Right atrium auricular region (tissue), 2 donors: ENCODE measurements around the gene CHST15. TPM values are rescaled to one million over a fixed set of nuclear protein-coding genes. Genes with fewer than 3 reads are reported as not detected.
"Not testable (repeated sequence)": the region's sequence is repeated elsewhere in the genome, so short reads cannot be mapped to it uniquely, and the experiment has no call there.

Source experiments
- DNase-seq: peaks from one replicate; pipeline ENCODE4 v3.0.0-alpha.2; 2019; ENCODE audit warnings: low spot score
- H3K27ac ChIP-seq, 2 donors: fragments of 200-600 bp; sonication (generic); 1 replicate in 1 of 2; 2 replicates in 1 of 2; pipeline ENCODE4 v1.5.1; 2016 to 2019
- H3K27me3 ChIP-seq, 2 donors: fragments of 200-600 bp; sonication (generic); one replicate each; pipeline versions ENCODE4 v1.5.1 to v1.6.0; 2017 to 2019
- H3K36me3 ChIP-seq: fragments of 200-600 bp; sonication (generic); one replicate; pipeline ENCODE4 v1.5.1; 2016
- H3K4me1 ChIP-seq, 2 donors: fragments of 200-600 bp; sonication (generic); one replicate each; pipeline versions ENCODE4 v1.5.1 to v1.6.0; 2017 to 2019
- H3K4me3 ChIP-seq, 2 donors: fragments of 200-600 bp; sonication (generic); 1 replicate in 1 of 2; 2 replicates in 1 of 2; pipeline ENCODE4 v1.5.1; 2017 to 2019; ENCODE audit warnings: mild to moderate bottlenecking in 1 of 2, moderate library complexity in 1 of 2
- H3K9me3 ChIP-seq, 2 donors: fragments of 200-600 bp; sonication (generic); one replicate each; pipeline ENCODE4 v1.5.1; 2019
- total RNA-seq, 2 donors: library from RNA; depleted of rRNA; stranded (reverse); fragments of >200 nt; gene quantifications; one replicate each; pipeline ENCODE4 v1.1.0, GENCODE V29; 2016
- TF ChIP-seq, protein P1 (sequence below), 2 donors: fragments of 200-600 bp; sonication (generic); IDR thresholded peaks; one replicate each; pipeline ENCODE4 v1.5.1; 2019; ENCODE audit warnings: antibody characterized with exemption in 2 of 2

CHST15 gene
- total RNA-seq, 2 donors from 2014 or later: 7.0 to 14.2 TPM

DNA sequence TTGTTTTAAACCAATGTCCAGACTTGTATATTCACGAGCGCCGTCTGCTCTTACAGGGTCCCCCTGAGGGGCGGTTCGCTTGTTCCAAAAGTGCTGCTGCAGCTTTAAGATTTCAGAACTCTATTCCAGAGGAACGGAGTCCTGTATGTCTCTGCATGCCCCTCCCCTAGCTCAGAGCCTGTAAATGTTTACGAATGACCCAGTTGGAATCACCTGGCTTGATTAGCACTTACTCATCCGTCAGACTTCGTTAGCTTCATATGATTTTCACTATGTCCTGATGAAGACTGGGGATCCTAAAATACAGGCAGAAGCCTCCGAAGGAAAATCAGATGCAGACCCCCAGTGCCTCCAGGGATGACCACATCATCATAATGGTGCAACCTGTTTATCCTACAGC lies 4.5 kb upstream of the CHST15 start:
- no peaks in the 10 kb centered on the region for H3K36me3 ChIP-seq
- no peaks in the 10 kb centered on the region for H3K27me3 ChIP-seq
- no peak overlapping the region for H3K4me3 ChIP-seq
- TF ChIP-seq, protein P1, sequence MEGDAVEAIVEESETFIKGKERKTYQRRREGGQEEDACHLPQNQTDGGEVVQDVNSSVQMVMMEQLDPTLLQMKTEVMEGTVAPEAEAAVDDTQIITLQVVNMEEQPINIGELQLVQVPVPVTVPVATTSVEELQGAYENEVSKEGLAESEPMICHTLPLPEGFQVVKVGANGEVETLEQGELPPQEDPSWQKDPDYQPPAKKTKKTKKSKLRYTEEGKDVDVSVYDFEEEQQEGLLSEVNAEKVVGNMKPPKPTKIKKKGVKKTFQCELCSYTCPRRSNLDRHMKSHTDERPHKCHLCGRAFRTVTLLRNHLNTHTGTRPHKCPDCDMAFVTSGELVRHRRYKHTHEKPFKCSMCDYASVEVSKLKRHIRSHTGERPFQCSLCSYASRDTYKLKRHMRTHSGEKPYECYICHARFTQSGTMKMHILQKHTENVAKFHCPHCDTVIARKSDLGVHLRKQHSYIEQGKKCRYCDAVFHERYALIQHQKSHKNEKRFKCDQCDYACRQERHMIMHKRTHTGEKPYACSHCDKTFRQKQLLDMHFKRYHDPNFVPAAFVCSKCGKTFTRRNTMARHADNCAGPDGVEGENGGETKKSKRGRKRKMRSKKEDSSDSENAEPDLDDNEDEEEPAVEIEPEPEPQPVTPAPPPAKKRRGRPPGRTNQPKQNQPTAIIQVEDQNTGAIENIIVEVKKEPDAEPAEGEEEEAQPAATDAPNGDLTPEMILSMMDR (IDR thresholded peaks at IDR 0.05): no peak
- no peak overlapping the region for H3K27ac ChIP-seq
- DNase-seq: no peak
- H3K9me3 ChIP-seq: peaks cover 0 to 16% of the 10 kb centered on the region in 2 donors
- H3K4me1 ChIP-seq: peaks cover 0 to 11% of the 10 kb centered on the region in 2 donors

DNA sequence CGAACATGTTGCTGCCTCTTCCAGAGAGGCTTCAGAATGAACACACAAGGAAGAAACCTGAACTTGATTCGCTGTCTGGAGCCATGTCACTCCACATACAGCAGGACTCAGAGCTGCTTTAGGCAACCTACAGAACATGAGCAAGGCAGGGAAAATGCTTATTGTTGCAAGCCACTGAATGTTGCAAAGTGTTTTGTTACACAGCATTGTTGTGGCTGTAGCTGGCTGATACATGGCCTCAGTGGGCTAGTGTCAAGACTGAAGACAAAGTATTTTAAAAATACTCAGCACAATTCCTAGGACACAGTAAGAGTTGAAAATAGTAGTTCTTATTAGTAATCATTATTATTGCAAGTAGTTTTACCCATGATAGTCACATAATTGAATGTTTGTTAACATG lies 3.1 kb upstream of the CHST15 start:
- Histone ChIP-seq H3K36me3 (no peaks in the 10 kb centered on the region), H3K27ac (no peak overlapping the region), H3K4me3 (no peak overlapping the region), H3K4me1 (peaks cover 0 to 25% of the 10 kb centered on the region in 2 donors), H3K27me3 (no peaks in the 10 kb centered on the region), H3K9me3 (peaks cover 0 to 16% of the 10 kb centered on the region in 2 donors)
- no peak for DNase-seq
- TF ChIP-seq, protein P1 (IDR thresholded peaks at IDR 0.05): no peak

DNA sequence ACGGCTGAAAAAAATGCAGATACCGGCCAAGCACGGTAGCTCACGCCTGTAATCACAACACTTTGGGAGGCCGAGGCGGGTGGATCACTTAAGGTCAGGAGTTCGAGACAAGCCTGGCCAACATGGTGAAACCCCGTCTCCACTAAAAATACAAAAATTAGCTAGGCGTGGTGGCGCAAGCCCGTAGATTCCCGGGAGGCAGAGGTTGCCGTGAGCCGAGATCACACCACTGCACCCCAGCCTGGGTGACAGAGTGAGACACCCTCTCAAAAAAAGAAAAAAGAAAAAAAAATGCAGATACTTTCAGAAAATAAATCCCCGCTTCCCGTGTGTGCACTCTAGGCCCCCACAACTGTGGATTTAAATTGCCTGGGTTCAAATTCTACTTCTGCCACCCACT lies 2.4 kb upstream of the CHST15 start:
- H3K27me3 ChIP-seq, H3K4me3 ChIP-seq, H3K27ac ChIP-seq, DNase-seq, H3K36me3 ChIP-seq: not testable (repeated sequence)
- Histone ChIP-seq H3K4me1 (peaks cover 0 to 30% of the 10 kb centered on the region in 2 donors), H3K9me3 (peaks cover 0 to 16% of the 10 kb centered on the region in 2 donors)

DNA sequence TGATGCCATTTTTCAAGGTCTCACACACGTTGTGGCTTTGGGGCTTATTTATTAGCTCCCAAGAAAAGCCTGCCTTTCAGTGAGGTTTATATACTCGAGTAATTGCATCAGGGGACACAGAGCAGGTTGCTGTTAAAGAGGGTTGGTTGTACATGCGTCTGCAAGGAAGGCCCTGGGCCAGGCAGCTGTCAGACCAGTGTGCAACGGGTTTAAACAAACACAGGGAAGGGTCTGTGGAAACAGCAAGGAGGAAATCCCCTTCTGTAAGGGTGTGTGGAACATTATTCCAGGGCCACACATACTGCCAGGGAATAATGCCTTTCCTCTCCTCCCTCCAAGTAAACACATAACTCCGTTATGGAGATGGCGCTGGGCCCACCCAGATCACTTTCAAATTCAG lies 1.7 kb upstream of the CHST15 start:
- H3K4me1 ChIP-seq: peaks cover 0 to 30% of the 10 kb centered on the region in 2 donors
- no peak for DNase-seq
- no peak overlapping the region for H3K27ac ChIP-seq
- TF ChIP-seq, protein P1 (IDR thresholded peaks at IDR 0.05): no peak
- H3K9me3 ChIP-seq: peaks cover 0 to 10% of the 10 kb centered on the region in 2 donors
- no peaks in the 10 kb centered on the region for H3K36me3 ChIP-seq
- no peak overlapping the region for H3K4me3 ChIP-seq
- no peaks in the 10 kb centered on the region for H3K27me3 ChIP-seq

DNA sequence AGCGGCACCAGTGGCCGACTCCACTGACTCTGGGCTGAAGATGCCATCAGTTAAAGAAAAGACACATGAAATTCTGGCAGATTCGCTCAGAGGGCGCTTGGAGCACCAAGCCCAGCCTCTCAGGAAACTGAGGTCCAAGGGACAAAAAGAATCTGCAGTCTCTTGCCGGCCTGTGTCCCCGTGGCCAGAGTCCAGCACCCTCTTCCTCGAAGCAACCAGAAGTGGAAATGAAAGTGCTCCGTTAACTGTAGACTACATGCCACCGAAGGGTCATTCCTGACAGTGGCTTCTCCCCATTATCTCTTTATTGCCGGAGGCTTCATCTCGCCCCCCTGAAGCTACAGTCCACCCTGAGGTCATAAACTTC lies 1.0 kb upstream of the CHST15 start:
- Histone ChIP-seq H3K4me1 (peaks cover 0 to 30% of the 10 kb centered on the region in 2 donors), H3K27ac (peak overlapping the region; percentile 66 to 67), H3K36me3 (no peaks in the 10 kb centered on the region), H3K9me3 (peaks cover 0 to 5% of the 10 kb centered on the region in 2 donors), H3K27me3 (no peaks in the 10 kb centered on the region), H3K4me3 (peak overlapping the region in 1 of 2 donors; percentile 63)
- TF ChIP-seq, protein P1 (IDR thresholded peaks at IDR 0.05): no peak
- DNase-seq: peak; percentile 60

DNA sequence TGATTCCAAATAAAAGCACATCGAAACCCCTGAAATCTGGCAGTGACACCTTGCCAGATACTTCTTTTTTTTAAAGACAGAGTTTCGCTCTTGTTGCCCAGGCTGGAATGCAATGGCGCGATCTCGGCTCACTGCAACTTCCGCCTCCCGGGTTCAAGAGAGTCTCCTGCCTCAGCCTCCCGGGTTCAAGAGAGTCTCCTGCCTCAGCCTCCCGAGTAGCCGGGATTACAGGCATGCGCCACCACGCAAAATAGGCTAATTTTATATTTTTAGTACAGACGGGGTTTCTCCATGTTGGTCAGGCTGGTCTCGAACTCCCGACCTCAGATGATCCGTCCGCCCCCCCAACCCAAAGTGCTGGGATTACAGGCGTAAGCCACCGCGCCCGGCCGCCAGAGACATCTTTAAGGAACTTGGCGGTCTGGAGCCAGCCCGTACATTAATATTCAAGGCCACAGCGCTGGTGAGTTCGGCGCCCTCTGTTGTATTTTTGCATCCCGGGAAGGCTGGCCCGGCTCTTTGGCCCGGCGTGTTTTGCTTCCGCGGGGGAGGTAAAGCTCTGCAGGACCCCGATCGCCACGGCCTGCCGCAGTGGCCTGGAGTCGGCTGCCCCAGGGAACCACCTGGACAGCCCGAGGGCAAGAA lies 498 bp upstream of the CHST15 start:
- H3K9me3 ChIP-seq, H3K27me3 ChIP-seq, H3K36me3 ChIP-seq: not testable (repeated sequence)
- peak overlapping the region; percentile 52 to 63 for H3K4me3 ChIP-seq
- H3K4me1 ChIP-seq: peaks cover 0 to 30% of the 10 kb centered on the region in 2 donors
- H3K27ac ChIP-seq: peak overlapping the region; percentile 66 to 67
- DNase-seq: peak; percentile 67
